Osteoblast (primary cell): ENCODE measurements around the gene TPST2. TPM values are rescaled to one million over a fixed set of nuclear protein-coding genes. Genes with fewer than 3 reads are reported as not detected.

Experiments
- DNase-seq: peaks from one replicate; pipeline ENCODE4 v3.0.0; 2011; ENCODE audit warnings: low spot score, mixed read lengths; ENCODE audit not compliant: insufficient read length; ENCODE audit errors: missing footprints
- H2AFZ ChIP-seq: 2 replicates; pipeline ENCODE4 v1.6.0; 2011; ENCODE audit warnings: mild to moderate bottlenecking, low read length
- H3K27ac ChIP-seq: 2 replicates; pipeline ENCODE4 v1.5.1; 2011; ENCODE audit warnings: mild to moderate bottlenecking, low read depth, low read length, moderate library complexity
- H3K27me3 ChIP-seq: 2 replicates; pipeline ENCODE4 v1.6.0; 2012; ENCODE audit warnings: mild to moderate bottlenecking, control low read depth, inconsistent platforms, low read length, moderate library complexity; ENCODE audit not compliant: insufficient read depth
- H3K36me3 ChIP-seq: 2 replicates; pipeline ENCODE4 v1.5.1; 2011; ENCODE audit warnings: mild to moderate bottlenecking, low read length, control low read depth, moderate library complexity; ENCODE audit not compliant: insufficient read depth
- H3K4me1 ChIP-seq: 2 replicates; pipeline ENCODE4 v1.5.1; 2011; ENCODE audit warnings: mild to moderate bottlenecking, low read length, control low read depth, moderate library complexity; ENCODE audit not compliant: insufficient read depth
- H3K4me2 ChIP-seq: 2 replicates; pipeline ENCODE4 v1.6.0; 2011; ENCODE audit warnings: mild to moderate bottlenecking, low read length; ENCODE audit not compliant: insufficient read depth
- H3K4me3 ChIP-seq: fragments of 200-600 bp; sonication (generic); 3 replicates; pipeline ENCODE4 v1.5.1; 2012; ENCODE audit warnings: mild to moderate bottlenecking, low read length, inconsistent platforms; ENCODE audit not compliant: insufficient read depth
- H3K79me2 ChIP-seq: 2 replicates; pipeline ENCODE4 v1.6.0; 2012; ENCODE audit warnings: mild to moderate bottlenecking, low read length, control low read depth, inconsistent platforms; ENCODE audit not compliant: insufficient read depth
- H3K9me3 ChIP-seq: 2 replicates; pipeline ENCODE4 v1.5.1; 2011; ENCODE audit warnings: low read depth, low read length, control low read depth
- H4K20me1 ChIP-seq: 2 replicates; pipeline ENCODE4 v1.6.0; 2012; ENCODE audit warnings: mild to moderate bottlenecking, low read length, control low read depth; ENCODE audit not compliant: insufficient read depth
- total RNA-seq: library from RNA; depleted of rRNA; stranded (reverse); fragments of >200 nt; gene quantifications from 2 replicates; pipeline ENCODE4 v1.2.3, GENCODE V29; 2012
- TF ChIP-seq, protein P1 (sequence below): IDR thresholded peaks from 2 replicates; pipeline ENCODE4 v1.5.1; 2011; ENCODE audit warnings: mild to moderate bottlenecking, low read depth, low read length, moderate library complexity; ENCODE audit errors: extremely low read depth

The TPST2 gene
- total RNA-seq, 1 donor: 98.4 TPM

DNA sequence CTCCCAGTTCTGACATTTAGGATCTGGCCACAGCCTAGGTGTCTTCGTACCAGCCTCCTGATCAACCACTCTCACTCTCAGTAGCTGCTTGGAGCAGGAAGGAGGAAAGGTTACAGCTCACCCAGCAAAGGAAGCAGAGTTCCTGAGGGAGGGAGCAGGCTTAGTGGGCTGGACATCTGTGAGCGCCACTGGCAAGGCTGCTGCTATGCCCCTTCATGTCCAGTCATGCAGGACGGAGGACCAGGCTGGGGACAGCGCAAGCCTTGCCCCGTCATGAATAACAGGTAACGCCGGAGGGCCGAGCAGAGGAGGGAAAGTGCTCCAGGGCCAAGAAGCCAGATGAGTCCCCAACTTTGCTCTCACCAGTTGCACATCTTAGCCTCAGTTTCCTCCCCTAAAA is 25.8 kb downstream of the TPST2 start:
- TF ChIP-seq, protein P1, sequence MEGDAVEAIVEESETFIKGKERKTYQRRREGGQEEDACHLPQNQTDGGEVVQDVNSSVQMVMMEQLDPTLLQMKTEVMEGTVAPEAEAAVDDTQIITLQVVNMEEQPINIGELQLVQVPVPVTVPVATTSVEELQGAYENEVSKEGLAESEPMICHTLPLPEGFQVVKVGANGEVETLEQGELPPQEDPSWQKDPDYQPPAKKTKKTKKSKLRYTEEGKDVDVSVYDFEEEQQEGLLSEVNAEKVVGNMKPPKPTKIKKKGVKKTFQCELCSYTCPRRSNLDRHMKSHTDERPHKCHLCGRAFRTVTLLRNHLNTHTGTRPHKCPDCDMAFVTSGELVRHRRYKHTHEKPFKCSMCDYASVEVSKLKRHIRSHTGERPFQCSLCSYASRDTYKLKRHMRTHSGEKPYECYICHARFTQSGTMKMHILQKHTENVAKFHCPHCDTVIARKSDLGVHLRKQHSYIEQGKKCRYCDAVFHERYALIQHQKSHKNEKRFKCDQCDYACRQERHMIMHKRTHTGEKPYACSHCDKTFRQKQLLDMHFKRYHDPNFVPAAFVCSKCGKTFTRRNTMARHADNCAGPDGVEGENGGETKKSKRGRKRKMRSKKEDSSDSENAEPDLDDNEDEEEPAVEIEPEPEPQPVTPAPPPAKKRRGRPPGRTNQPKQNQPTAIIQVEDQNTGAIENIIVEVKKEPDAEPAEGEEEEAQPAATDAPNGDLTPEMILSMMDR: no peak
- Histone ChIP-seq H3K9me3 (no peaks in the 10 kb centered on the region), H3K4me1 (no peaks in the 10 kb centered on the region), H3K36me3 (peaks cover 22% of the 10 kb centered on the region), H3K27ac (no peak overlapping the region), H3K79me2 (peaks cover 91% of the 10 kb centered on the region), H2AFZ (no peak overlapping the region), H3K4me2 (no peak overlapping the region), H3K4me3 (no peak overlapping the region), H3K27me3 (no peaks in the 10 kb centered on the region), H4K20me1 (peaks cover 63% of the 10 kb centered on the region)
- DNase-seq: no peak

DNA sequence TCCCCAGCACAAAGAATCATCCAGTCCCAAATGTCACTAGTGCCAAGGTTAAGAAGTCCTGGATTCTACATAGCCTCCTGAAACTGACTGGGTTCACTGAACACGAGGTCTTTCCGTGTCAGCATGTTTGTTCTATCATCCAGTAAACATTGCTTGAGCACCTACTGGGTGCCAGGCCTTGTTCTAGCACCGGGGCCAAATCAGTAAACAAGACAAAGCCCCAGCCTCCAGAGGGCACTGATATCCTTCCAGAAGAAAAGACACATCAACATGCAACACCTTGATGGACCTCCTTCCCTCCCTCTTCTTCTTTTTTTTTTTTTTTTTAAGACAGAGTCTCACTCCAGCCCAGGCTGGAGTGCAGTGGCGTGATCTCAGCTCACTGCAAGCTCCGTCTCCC is 26.9 kb downstream of the TPST2 start:
- H3K4me1 ChIP-seq: peaks cover 8% of the 10 kb centered on the region
- H2AFZ ChIP-seq: no peak overlapping the region
- H3K9me3 ChIP-seq: no peaks in the 10 kb centered on the region
- peaks cover 92% of the 10 kb centered on the region for H3K79me2 ChIP-seq
- peaks cover 17% of the 10 kb centered on the region for H3K36me3 ChIP-seq
- H4K20me1 ChIP-seq: peaks cover 54% of the 10 kb centered on the region
- TF ChIP-seq, protein P1: no peak
- DNase-seq: no peak
- H3K27ac ChIP-seq: no peak overlapping the region
- H3K4me2 ChIP-seq: no peak overlapping the region
- H3K4me3 ChIP-seq: no peak overlapping the region
- no peaks in the 10 kb centered on the region for H3K27me3 ChIP-seq

DNA sequence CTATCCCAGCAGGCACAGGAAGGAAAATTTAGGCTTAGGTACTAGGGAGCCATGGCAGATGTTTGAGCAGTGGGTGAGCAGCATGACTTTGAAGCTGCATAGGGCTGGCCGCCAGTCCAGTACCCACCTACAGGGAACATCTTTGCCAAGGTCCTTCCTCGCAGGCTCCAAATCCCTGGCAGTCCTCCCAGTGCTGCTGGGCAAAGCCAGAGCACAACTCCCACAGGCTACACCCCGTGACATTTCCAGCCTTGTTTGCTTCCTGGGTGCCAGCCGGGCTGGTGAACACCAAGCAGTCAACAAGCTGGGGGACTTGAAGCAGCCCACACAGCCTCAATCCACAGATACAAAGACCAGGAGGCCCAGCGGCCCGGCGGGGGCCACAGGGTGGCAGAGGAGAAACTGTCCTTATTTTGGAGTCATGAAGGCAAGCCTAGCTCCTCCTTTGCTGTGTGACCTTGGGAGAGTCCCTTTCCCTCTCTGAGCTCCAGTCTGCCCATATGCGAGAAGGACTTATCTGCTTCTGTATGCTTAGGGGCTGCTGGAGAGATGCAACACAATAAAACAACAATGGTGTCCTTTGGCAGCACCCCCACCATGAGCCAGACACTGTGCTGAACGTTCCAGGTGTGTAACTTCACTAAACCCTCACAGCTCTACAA is 28.0 kb downstream of the TPST2 start:
- H3K27me3 ChIP-seq: no peaks in the 10 kb centered on the region

DNA sequence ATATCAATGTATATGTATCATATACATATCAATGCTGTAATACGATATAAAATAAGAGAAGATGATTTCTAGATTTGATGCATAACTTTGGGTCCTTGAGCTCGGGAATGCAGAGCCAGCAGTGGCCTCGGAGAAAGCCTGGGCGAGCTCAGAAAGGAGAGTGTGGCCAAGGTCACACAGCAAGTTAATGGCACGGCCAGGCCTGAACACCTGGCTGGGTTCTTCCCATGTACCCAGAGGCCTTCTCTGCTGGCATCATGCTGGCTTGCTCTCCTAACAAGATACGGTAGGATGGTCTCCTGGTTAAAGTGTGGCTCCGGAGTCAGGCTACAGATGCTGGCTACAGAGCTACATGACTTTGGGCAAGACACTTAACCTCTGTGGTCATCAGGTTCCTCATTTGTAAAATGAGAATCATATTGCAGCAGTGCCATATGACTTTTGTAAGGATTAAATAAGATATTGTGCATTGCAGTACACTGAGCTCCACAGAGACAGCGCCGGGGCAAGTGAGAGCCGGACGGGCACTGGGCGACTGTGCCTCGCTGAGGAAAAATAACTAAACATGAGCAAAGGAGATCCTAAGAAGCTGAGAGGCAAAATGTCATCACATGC is 29.9 kb downstream of the TPST2 start:
- peaks cover 30% of the 10 kb centered on the region for H4K20me1 ChIP-seq
- TF ChIP-seq, protein P1: no peak
- H3K27me3 ChIP-seq: no peaks in the 10 kb centered on the region
- no peak overlapping the region for H3K4me3 ChIP-seq
- H3K79me2 ChIP-seq: peaks cover 91% of the 10 kb centered on the region
- H3K4me2 ChIP-seq: no peak overlapping the region
- H3K36me3 ChIP-seq: peaks cover 11% of the 10 kb centered on the region
- no peaks in the 10 kb centered on the region for H3K9me3 ChIP-seq
- peaks cover 13% of the 10 kb centered on the region for H3K4me1 ChIP-seq
- H3K27ac ChIP-seq: no peak overlapping the region
- no peak overlapping the region for H2AFZ ChIP-seq
- DNase-seq: no peak

More for the DNA sequence above, 28.0 kb downstream of the TPST2 start:
- H3K4me1 ChIP-seq: peaks cover 13% of the 10 kb centered on the region
- peaks cover 43% of the 10 kb centered on the region for H4K20me1 ChIP-seq
- H3K4me2 ChIP-seq: no peak overlapping the region
- H3K27ac ChIP-seq: no peak overlapping the region
- peaks cover 89% of the 10 kb centered on the region for H3K79me2 ChIP-seq
- no peaks in the 10 kb centered on the region for H3K9me3 ChIP-seq
- no peak overlapping the region for H3K4me3 ChIP-seq
- H3K36me3 ChIP-seq: peaks cover 17% of the 10 kb centered on the region
- TF ChIP-seq, protein P1: no peak
- no peak overlapping the region for H2AFZ ChIP-seq
- no peak for DNase-seq
